Activated T-cell treated with anti-CD3 and anti-CD28 coated beads for 1 hour (primary cell): ENCODE measurements around the gene PTGIS.

ENCODE experiments used
- DNase-seq: peaks from one replicate; pipeline ENCODE4 v3.0.0-alpha.2; 2020; ENCODE audit warnings: low read depth

Gene PTGIS

GRCh38 chr20:49496553-49497397, 71.2 kb downstream of the PTGIS start:
- DNase-seq: no peak

GRCh38 chr20:49496043-49496442, 71.9 kb downstream of the PTGIS start:
- DNase-seq: no peak

- DNase-seq: no peak
Observed at GRCh38 chr20:49490689-49491088, 77.2 kb downstream of the PTGIS start.

- DNase-seq: no peak
Observed at GRCh38 chr20:49489688-49490087, 78.2 kb downstream of the PTGIS start.

- no peak for DNase-seq
Observed at GRCh38 chr20:49486064-49486463, 81.9 kb downstream of the PTGIS start.

- DNase-seq: no peak
Observed at GRCh38 chr20:49485563-49485962, 82.4 kb downstream of the PTGIS start.

- peak; percentile 31 for DNase-seq
Observed at GRCh38 chr20:49484180-49485140, 83.5 kb downstream of the PTGIS start.

- no peak for DNase-seq
Observed at GRCh38 chr20:49483696-49484123, 84.2 kb downstream of the PTGIS start.

- DNase-seq: no peak
Observed at GRCh38 chr20:49483018-49483695, 84.8 kb downstream of the PTGIS start.

GRCh38 chr20:49482621-49483017, 85.3 kb downstream of the PTGIS start, which contains the start of gene KCNB1:
TSS of gene KCNB1 (minus strand) at chr20:49482668. CDS start at chr20:49482480, 188 bp downstream.
- DNase-seq: peak; percentile 7

GRCh38 chr20:49482173-49482572, 85.8 kb downstream of the PTGIS start:
- DNase-seq: no peak

GRCh38 chr20:49481116-49481515, 86.8 kb downstream of the PTGIS start:
- no peak for DNase-seq

- no peak for DNase-seq
Observed at GRCh38 chr20:49480236-49480635, 87.7 kb downstream of the PTGIS start.

- no peak for DNase-seq
Observed at GRCh38 chr20:49479785-49480184, 88.2 kb downstream of the PTGIS start.

- DNase-seq: no peak
Observed at GRCh38 chr20:49478754-49479689, 88.9 kb downstream of the PTGIS start.

GRCh38 chr20:49478266-49478665, 89.7 kb downstream of the PTGIS start:
- no peak for DNase-seq

- no peak for DNase-seq
Observed at GRCh38 chr20:49477200-49477599, 90.7 kb downstream of the PTGIS start.

- DNase-seq: no peak
Observed at GRCh38 chr20:49476016-49476355, 92.0 kb downstream of the PTGIS start.

GRCh38 chr20:49475292-49476015, 92.5 kb downstream of the PTGIS start:
- no peak for DNase-seq

GRCh38 chr20:49471397-49471796, 96.5 kb downstream of the PTGIS start:
- no peak for DNase-seq
